A549 treated with Hydrocortisone at 1 μM for 4 hours (cell line): ENCODE results near the gene DIAPH3. TPM values are rescaled to one million over a fixed set of nuclear protein-coding genes. Genes with fewer than 3 reads are reported as not detected.

Experiments
- total RNA-seq: library from RNA; stranded (reverse); fragments of 200-300 nt; extraction: Qiagen RNA extraction; gene quantifications from 5 replicates; pipeline ENCODE4 v1.2.3, GENCODE V29; 2022

The DIAPH3 gene, protein sequence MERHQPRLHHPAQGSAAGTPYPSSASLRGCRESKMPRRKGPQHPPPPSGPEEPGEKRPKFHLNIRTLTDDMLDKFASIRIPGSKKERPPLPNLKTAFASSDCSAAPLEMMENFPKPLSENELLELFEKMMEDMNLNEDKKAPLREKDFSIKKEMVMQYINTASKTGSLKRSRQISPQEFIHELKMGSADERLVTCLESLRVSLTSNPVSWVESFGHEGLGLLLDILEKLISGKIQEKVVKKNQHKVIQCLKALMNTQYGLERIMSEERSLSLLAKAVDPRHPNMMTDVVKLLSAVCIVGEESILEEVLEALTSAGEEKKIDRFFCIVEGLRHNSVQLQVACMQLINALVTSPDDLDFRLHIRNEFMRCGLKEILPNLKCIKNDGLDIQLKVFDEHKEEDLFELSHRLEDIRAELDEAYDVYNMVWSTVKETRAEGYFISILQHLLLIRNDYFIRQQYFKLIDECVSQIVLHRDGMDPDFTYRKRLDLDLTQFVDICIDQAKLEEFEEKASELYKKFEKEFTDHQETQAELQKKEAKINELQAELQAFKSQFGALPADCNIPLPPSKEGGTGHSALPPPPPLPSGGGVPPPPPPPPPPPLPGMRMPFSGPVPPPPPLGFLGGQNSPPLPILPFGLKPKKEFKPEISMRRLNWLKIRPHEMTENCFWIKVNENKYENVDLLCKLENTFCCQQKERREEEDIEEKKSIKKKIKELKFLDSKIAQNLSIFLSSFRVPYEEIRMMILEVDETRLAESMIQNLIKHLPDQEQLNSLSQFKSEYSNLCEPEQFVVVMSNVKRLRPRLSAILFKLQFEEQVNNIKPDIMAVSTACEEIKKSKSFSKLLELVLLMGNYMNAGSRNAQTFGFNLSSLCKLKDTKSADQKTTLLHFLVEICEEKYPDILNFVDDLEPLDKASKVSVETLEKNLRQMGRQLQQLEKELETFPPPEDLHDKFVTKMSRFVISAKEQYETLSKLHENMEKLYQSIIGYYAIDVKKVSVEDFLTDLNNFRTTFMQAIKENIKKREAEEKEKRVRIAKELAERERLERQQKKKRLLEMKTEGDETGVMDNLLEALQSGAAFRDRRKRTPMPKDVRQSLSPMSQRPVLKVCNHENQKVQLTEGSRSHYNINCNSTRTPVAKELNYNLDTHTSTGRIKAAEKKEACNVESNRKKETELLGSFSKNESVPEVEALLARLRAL
- total RNA-seq: 6.1 to 10.8 TPM (median 7.8 TPM) in 5 replicates

GRCh38 chr13:60163478-60164233 is at the start of gene DIAPH3:
TSS of gene DIAPH3 (minus strand) at chr13:60163928. CDS start at chr13:60163766, 162 bp downstream.

Other genes with a start within 250 kb of the DIAPH3 start
- 4.5 to 5.7 TPM (median 5.2 TPM) in 5 replicates for gene TDRD3, start 233.3 kb upstream of the DIAPH3 start, total RNA-seq